HG03575 (cell line): ENCODE results near the gene CNNM2.
"Not testable (repeated sequence)": the region's sequence is repeated elsewhere in the genome, so short reads cannot be mapped to it uniquely, and the experiment has no call there.

Experiments
- ATAC-seq: cut with Tn5 transposase; IDR thresholded peaks from one replicate; pipeline ENCODE4 v1.9.1; 2021; ENCODE audit not compliant: unreplicated experiment, insufficient number of reproducible peaks, low FRiP score; ENCODE audit errors: extremely low read depth

Gene CNNM2

GRCh38 chr10:102919992-102920739, 2.1 kb downstream of the CNNM2 start:
- no peak for ATAC-seq

GRCh38 chr10:102923601-102924000, 5.5 kb downstream of the CNNM2 start:
- no peak for ATAC-seq

DNA sequence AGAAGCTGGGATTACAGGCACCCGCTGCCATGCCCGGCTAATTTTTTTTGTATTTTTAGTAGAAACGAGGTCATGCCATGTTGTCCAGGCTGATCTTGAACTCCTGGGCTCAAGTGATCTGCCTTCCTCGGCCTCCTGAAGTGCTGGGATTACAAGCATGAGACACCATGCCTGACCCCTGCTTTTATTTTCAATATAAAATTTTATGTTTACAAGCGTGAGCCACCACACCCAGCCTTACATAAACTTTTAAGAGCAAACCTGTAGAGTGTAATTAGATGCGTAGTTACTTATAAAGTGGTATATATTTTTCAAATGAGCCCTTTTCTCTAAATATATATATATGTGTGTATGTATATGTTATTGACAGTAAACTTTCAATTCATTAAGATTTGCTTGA, 8.7 kb downstream of the CNNM2 start:
- ATAC-seq, result no peak

- no peak for ATAC-seq
These were observed 9.4 kb downstream of the CNNM2 start for GRCh38 chr10:102927311-102928010.

GRCh38 chr10:102928442-102928841, 10.3 kb downstream of the CNNM2 start:
- ATAC-seq, result not testable (repeated sequence)

- ATAC-seq, result no peak
These were observed 12.6 kb downstream of the CNNM2 start for GRCh38 chr10:102930720-102931119.

- no peak for ATAC-seq
These were observed 13.5 kb downstream of the CNNM2 start for GRCh38 chr10:102931643-102932042.

GRCh38 chr10:102935505-102935904, 17.4 kb downstream of the CNNM2 start:
- no peak for ATAC-seq

DNA sequence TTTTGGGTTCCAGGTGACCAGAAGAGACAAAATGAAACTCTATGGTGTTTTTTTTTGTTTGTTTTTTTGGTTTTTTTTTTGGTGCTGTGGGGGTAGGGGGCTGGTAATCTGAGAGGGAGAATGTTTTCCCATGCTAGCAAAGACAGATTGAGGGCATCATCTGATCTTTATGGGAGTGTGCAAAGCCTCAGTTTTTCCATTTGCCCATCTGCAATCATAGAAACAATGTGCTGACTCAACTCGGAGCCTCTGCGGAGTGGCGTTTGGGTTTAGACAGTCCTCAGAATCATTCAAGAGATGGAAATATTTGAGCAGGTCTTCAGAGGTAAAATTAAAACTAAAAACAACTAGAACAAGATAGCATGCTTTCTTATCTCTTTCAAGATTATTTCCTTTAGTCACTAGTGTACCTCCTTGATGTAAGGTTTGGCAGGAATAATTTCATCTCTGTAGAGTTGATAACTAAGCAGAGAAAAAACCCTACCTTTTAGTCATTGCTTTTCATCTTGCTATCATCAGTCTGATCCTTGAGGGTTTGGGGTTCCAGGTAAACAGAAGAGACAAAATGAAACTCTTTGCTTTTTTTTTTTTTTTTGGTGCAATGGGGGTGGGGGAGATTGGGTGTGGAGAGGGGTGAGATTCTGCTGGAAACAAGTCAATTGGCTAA, 18.0 kb downstream of the CNNM2 start:
- no peak for ATAC-seq

- no peak for ATAC-seq
These were observed 23.3 kb downstream of the CNNM2 start for GRCh38 chr10:102941401-102941800.

GRCh38 chr10:102945449-102945848, 27.4 kb downstream of the CNNM2 start:
- no peak for ATAC-seq

GRCh38 chr10:102945962-102946361, 27.9 kb downstream of the CNNM2 start:
- no peak for ATAC-seq

DNA sequence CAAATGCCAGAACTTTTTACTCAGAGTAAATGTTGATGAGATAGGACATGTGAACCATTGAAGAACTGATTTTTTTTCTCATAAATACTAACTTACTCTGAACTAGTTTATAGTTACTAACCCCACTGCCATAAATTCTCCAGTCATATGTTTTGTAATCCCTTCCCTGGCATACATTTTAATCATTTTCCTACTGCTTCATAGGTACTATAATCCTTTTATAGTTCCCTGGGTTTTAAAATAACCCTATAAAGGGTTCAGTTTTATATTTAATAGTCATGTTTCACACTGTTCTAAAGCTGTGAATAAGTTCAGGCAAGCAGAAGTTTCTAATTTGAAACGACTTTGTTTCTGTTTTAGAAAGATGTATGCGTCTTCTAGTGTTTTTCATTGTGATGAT, 28.9 kb downstream of the CNNM2 start:
- ATAC-seq, result no peak

DNA sequence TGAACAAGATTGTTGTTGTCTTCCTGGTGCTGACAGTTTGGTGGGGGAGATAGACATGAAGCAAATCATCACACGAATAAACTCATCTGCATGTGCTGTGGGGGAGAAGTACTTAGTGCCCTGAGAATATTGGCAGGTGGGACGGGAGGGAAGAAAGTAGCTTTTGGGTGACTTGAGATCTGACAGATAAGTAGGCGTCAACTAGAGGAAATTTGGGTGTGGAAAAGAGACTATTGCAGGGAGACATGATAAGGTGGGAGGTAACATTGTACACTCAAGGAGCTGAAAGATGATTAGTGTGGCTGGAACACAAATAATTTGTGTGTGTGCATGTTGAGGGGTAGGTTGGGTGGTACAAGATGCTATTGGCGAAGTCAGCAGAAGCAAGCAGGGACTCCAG, 30.1 kb downstream of the CNNM2 start:
- ATAC-seq, result no peak

DNA sequence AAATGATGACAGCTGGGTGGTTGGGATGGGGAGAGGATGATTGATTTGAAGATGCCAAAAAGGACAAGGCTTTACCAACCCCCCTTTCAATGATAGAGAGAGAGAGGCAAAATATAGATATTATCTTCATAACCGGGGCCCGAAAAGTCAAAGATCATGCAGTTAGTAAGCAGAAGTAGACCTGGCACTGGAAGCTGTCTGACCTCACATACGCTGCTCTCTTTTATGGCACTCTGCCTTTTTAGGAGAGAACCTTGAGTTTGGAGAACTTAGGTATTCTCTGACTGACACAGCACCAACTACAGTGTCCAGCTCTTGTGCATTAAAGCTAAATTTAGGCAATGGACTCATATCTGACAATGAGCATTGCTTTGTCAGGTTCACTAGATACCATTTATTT, 30.7 kb downstream of the CNNM2 start:
- no peak for ATAC-seq

DNA sequence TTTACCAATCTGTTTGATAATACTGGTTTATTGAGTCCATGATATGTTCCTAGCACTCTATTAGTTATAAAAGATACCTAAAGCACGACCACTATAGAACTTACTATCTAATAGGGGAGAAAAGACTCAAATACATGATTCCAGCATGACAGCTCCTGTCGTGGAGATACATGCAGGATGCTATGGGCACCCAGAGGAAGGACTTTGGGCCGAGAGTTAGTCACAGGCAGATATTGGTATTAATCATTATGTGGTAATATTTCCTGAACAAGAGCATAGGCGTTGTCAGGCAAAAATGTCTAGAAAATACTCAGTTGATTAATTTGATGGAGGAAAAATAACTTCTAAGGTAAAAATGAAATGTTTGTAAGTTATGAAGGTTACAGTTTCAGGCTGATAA, 31.8 kb downstream of the CNNM2 start:
- no peak for ATAC-seq

DNA sequence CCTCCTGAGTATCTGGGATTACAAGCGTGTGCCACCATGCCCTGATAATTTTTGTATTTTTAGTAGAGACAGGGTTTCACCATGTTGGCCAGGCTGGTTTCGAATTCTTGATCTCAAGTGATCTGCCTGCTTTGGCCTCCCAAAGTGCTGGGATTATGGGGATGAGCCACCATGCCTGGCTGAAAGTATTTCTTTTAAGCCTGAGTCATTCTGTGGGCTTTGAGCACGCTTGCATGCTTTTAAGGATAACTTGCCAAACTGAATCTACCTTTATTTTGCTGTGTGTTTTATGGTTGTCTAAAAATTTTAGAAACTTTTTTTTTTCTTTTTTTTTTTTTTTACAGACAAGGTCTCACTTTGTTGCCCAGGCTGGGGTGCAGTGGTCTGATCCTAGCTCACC, 33.2 kb downstream of the CNNM2 start:
- ATAC-seq, result no peak

GRCh38 chr10:102959360-102959759, 41.3 kb downstream of the CNNM2 start:
- ATAC-seq, result no peak

GRCh38 chr10:102960157-102960556, 42.1 kb downstream of the CNNM2 start:
- ATAC-seq, result no peak

- ATAC-seq, result no peak
These were observed 44.2 kb downstream of the CNNM2 start for GRCh38 chr10:102962267-102962666.
